Measurements from ENCODE around the gene ASB16. TPM values are rescaled to one million over a fixed set of nuclear protein-coding genes. Genes with fewer than 3 reads are reported as not detected.

The ASB16 gene
- total and polyA plus RNA-seq, 2 donors: 0.14 TPM; not detected in 1

- peaks cover 28 to 62% of the 10 kb centered on the region in 2 donors for H3K4me1 ChIP-seq (ENCODE audit: control insufficient read depth in 2 of 2, insufficient read depth in 2 of 2, low read length in 2 of 2)
- peak in 7 of 9 donors; percentile 74 to 96 (median 92) for DNase-seq (ENCODE audit: low read depth in 6 of 9, low spot score in 9 of 9)
- H3K36me3 ChIP-seq (ENCODE audit: control insufficient read depth in 2 of 2, insufficient read depth in 2 of 2, low read length in 1 of 2): peaks cover 25 to 35% of the 10 kb centered on the region in 2 donors
- H3K27me3 ChIP-seq (ENCODE audit: control insufficient read depth in 2 of 2, insufficient read depth in 1 of 2, low read length in 1 of 2): peaks cover 4 to 26% of the 10 kb centered on the region in 2 donors
- H3K27ac ChIP-seq (ENCODE audit: low read depth in 1 of 2, low read length in 1 of 2): peak overlapping the region; percentile 91 to 99
- no peaks in the 10 kb centered on the region for H3K9me3 ChIP-seq (ENCODE audit: control insufficient read depth in 2 of 2, insufficient read depth in 1 of 2, low read length in 1 of 2)
- H3K4me3 ChIP-seq (ENCODE audit: low read length in 2 of 2): peak overlapping the region; percentile 66 to 91
- 1% methylated on average over 87 of the region's 89 CpGs for WGBS
Measured at GRCh38 chr17:44218344-44219107, 48.0 kb downstream of the ASB16 start.

GRCh38 chr17:44219108-44219615, 48.7 kb downstream of the ASB16 start:
- WGBS: under 1% methylated on average over 73 of the region's 73 CpGs
- H3K9me3 ChIP-seq (ENCODE audit: control insufficient read depth in 2 of 2, insufficient read depth in 1 of 2, low read length in 1 of 2): no peaks in the 10 kb centered on the region
- peak overlapping the region; percentile 27 to 91 for H3K4me3 ChIP-seq (ENCODE audit: low read length in 2 of 2)
- peaks cover 4 to 32% of the 10 kb centered on the region in 2 donors for H3K27me3 ChIP-seq (ENCODE audit: control insufficient read depth in 2 of 2, insufficient read depth in 1 of 2, low read length in 1 of 2)
- H3K27ac ChIP-seq (ENCODE audit: low read depth in 1 of 2, low read length in 1 of 2): peak overlapping the region; percentile 77 to 99
- peaks cover 21 to 29% of the 10 kb centered on the region in 2 donors for H3K36me3 ChIP-seq (ENCODE audit: control insufficient read depth in 2 of 2, insufficient read depth in 2 of 2, low read length in 1 of 2)
- peaks cover 28 to 60% of the 10 kb centered on the region in 2 donors for H3K4me1 ChIP-seq (ENCODE audit: control insufficient read depth in 2 of 2, insufficient read depth in 2 of 2, low read length in 2 of 2)
- peak in 5 of 9 donors; percentile 52 to 80 (median 63) for DNase-seq (ENCODE audit: low read depth in 6 of 9, low spot score in 9 of 9)

GRCh38 chr17:44219616-44220212, 49.2 kb downstream of the ASB16 start, which contains the start of gene UBTF:
Gene UBTF (minus strand): TSS chr17:44219675. CDS start chr17:44218229, 1,446 bp downstream.
- H3K27ac ChIP-seq (ENCODE audit: low read depth in 1 of 2, low read length in 1 of 2): peak within 1 kb of the TSS; percentile 98 to 99
- peak in 5 of 9 donors; percentile 47 to 84 (median 64) for DNase-seq (ENCODE audit: low read depth in 6 of 9, low spot score in 9 of 9)
- peak within 1 kb of the TSS; percentile 90 to 91 for H3K4me3 ChIP-seq (ENCODE audit: low read length in 2 of 2)
- under 1% methylated on average over 66 of the region's 76 CpGs for WGBS
- peaks cover 26 to 55% of the 10 kb centered on the region in 2 donors for H3K4me1 ChIP-seq (ENCODE audit: control insufficient read depth in 2 of 2, insufficient read depth in 2 of 2, low read length in 2 of 2)
- no peaks in the 10 kb centered on the region for H3K9me3 ChIP-seq (ENCODE audit: control insufficient read depth in 2 of 2, insufficient read depth in 1 of 2, low read length in 1 of 2)
- peaks cover 4 to 35% of the 10 kb centered on the region in 2 donors for H3K27me3 ChIP-seq (ENCODE audit: control insufficient read depth in 2 of 2, insufficient read depth in 1 of 2, low read length in 1 of 2)
- H3K36me3 ChIP-seq (ENCODE audit: control insufficient read depth in 2 of 2, insufficient read depth in 2 of 2, low read length in 1 of 2): peaks cover 15 to 23% of the 10 kb centered on the region in 2 donors

GRCh38 chr17:44220213-44221083, 49.9 kb downstream of the ASB16 start:
- peaks cover 19 to 48% of the 10 kb centered on the region in 2 donors for H3K4me1 ChIP-seq (ENCODE audit: control insufficient read depth in 2 of 2, insufficient read depth in 2 of 2, low read length in 2 of 2)
- H3K27me3 ChIP-seq (ENCODE audit: control insufficient read depth in 2 of 2, insufficient read depth in 1 of 2, low read length in 1 of 2): peaks cover 4 to 37% of the 10 kb centered on the region in 2 donors
- H3K27ac ChIP-seq (ENCODE audit: low read depth in 1 of 2, low read length in 1 of 2): peak overlapping the region; percentile 98 to 99
- WGBS: under 1% methylated on average over 108 of the region's 108 CpGs
- H3K9me3 ChIP-seq (ENCODE audit: control insufficient read depth in 2 of 2, insufficient read depth in 1 of 2, low read length in 1 of 2): no peaks in the 10 kb centered on the region
- H3K4me3 ChIP-seq (ENCODE audit: low read length in 2 of 2): peak overlapping the region; percentile 90 to 91
- DNase-seq (ENCODE audit: low read depth in 6 of 9, low spot score in 9 of 9): peak in 5 of 9 donors; percentile 45 to 75 (median 47)
- H3K36me3 ChIP-seq (ENCODE audit: control insufficient read depth in 2 of 2, insufficient read depth in 2 of 2, low read length in 1 of 2): peaks cover 8 to 16% of the 10 kb centered on the region in 2 donors

GRCh38 chr17:44221084-44221861, 50.8 kb downstream of the ASB16 start:
- DNase-seq (ENCODE audit: low read depth in 6 of 9, low spot score in 9 of 9): peak in 5 of 9 donors; percentile 34 to 73 (median 50)
- under 1% methylated on average over 54 of the region's 54 CpGs for WGBS
- peaks cover 4 to 37% of the 10 kb centered on the region in 2 donors for H3K27me3 ChIP-seq (ENCODE audit: control insufficient read depth in 2 of 2, insufficient read depth in 1 of 2, low read length in 1 of 2)
- peaks cover under 1 to 7% of the 10 kb centered on the region in 2 donors for H3K36me3 ChIP-seq (ENCODE audit: control insufficient read depth in 2 of 2, insufficient read depth in 2 of 2, low read length in 1 of 2)
- peak overlapping the region; percentile 73 to 99 for H3K27ac ChIP-seq (ENCODE audit: low read depth in 1 of 2, low read length in 1 of 2)
- H3K9me3 ChIP-seq (ENCODE audit: control insufficient read depth in 2 of 2, insufficient read depth in 1 of 2, low read length in 1 of 2): no peaks in the 10 kb centered on the region
- peaks cover 11 to 39% of the 10 kb centered on the region in 2 donors for H3K4me1 ChIP-seq (ENCODE audit: control insufficient read depth in 2 of 2, insufficient read depth in 2 of 2, low read length in 2 of 2)
- peak overlapping the region; percentile 90 to 91 for H3K4me3 ChIP-seq (ENCODE audit: low read length in 2 of 2)

- peak overlapping the region; percentile 72 to 99 for H3K27ac ChIP-seq (ENCODE audit: low read depth in 1 of 2, low read length in 1 of 2)
- DNase-seq (ENCODE audit: low read depth in 6 of 9, low spot score in 9 of 9): no peak
- peaks cover 4 to 37% of the 10 kb centered on the region in 2 donors for H3K27me3 ChIP-seq (ENCODE audit: control insufficient read depth in 2 of 2, insufficient read depth in 1 of 2, low read length in 1 of 2)
- WGBS: 2% methylated on average over 17 of the region's 17 CpGs
- peak overlapping the region; percentile 90 to 91 for H3K4me3 ChIP-seq (ENCODE audit: low read length in 2 of 2)
- peaks cover 0 to 2% of the 10 kb centered on the region in 2 donors for H3K36me3 ChIP-seq (ENCODE audit: control insufficient read depth in 2 of 2, insufficient read depth in 2 of 2, low read length in 1 of 2)
- H3K9me3 ChIP-seq (ENCODE audit: control insufficient read depth in 2 of 2, insufficient read depth in 1 of 2, low read length in 1 of 2): no peaks in the 10 kb centered on the region
- peaks cover 10 to 34% of the 10 kb centered on the region in 2 donors for H3K4me1 ChIP-seq (ENCODE audit: control insufficient read depth in 2 of 2, insufficient read depth in 2 of 2, low read length in 2 of 2)
Measured at GRCh38 chr17:44221862-44222111, 51.3 kb downstream of the ASB16 start.

- Histone ChIP-seq H3K4me3 (ENCODE audit: low read length in 2 of 2) (peak overlapping the region; percentile 90 to 91), H3K9me3 (ENCODE audit: control insufficient read depth in 2 of 2, insufficient read depth in 1 of 2, low read length in 1 of 2) (no peaks in the 10 kb centered on the region), H3K36me3 (ENCODE audit: control insufficient read depth in 2 of 2, insufficient read depth in 2 of 2, low read length in 1 of 2) (no peaks in the 10 kb centered on the region), H3K27me3 (ENCODE audit: control insufficient read depth in 2 of 2, insufficient read depth in 1 of 2, low read length in 1 of 2) (peaks cover 4 to 37% of the 10 kb centered on the region in 2 donors), H3K27ac (ENCODE audit: low read depth in 1 of 2, low read length in 1 of 2) (peak overlapping the region; percentile 72 to 99), H3K4me1 (ENCODE audit: control insufficient read depth in 2 of 2, insufficient read depth in 2 of 2, low read length in 2 of 2) (peaks cover 6 to 29% of the 10 kb centered on the region in 2 donors)
- WGBS: 14% methylated on average over 36 of the region's 36 CpGs
- DNase-seq (ENCODE audit: low read depth in 6 of 9, low spot score in 9 of 9): peak in 1 of 9 donors; percentile 49
Measured at GRCh38 chr17:44222112-44222869, 51.8 kb downstream of the ASB16 start.

Data from thymus (tissue), 11 donors.